RCC 7860 (cell line): Measurements from ENCODE around the gene MAP2.
A peak's percentile ranks its signal among the peaks of the same experiment; 100 is the strongest.

Experiments used
- DNase-seq: peaks from one replicate; pipeline ENCODE4 v3.0.0-alpha.2; 2015; ENCODE audit warnings: low spot score
- FAIRE-seq: peaks from 2 replicates; lab custom pipeline; 2012; peaks lifted over from hg19 to GRCh38; lab: Jason Lieb, UNC

MAP2 gene, protein sequence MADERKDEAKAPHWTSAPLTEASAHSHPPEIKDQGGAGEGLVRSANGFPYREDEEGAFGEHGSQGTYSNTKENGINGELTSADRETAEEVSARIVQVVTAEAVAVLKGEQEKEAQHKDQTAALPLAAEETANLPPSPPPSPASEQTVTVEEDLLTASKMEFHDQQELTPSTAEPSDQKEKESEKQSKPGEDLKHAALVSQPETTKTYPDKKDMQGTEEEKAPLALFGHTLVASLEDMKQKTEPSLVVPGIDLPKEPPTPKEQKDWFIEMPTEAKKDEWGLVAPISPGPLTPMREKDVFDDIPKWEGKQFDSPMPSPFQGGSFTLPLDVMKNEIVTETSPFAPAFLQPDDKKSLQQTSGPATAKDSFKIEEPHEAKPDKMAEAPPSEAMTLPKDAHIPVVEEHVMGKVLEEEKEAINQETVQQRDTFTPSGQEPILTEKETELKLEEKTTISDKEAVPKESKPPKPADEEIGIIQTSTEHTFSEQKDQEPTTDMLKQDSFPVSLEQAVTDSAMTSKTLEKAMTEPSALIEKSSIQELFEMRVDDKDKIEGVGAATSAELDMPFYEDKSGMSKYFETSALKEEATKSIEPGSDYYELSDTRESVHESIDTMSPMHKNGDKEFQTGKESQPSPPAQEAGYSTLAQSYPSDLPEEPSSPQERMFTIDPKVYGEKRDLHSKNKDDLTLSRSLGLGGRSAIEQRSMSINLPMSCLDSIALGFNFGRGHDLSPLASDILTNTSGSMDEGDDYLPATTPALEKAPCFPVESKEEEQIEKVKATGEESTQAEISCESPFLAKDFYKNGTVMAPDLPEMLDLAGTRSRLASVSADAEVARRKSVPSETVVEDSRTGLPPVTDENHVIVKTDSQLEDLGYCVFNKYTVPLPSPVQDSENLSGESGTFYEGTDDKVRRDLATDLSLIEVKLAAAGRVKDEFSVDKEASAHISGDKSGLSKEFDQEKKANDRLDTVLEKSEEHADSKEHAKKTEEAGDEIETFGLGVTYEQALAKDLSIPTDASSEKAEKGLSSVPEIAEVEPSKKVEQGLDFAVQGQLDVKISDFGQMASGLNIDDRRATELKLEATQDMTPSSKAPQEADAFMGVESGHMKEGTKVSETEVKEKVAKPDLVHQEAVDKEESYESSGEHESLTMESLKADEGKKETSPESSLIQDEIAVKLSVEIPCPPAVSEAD (N-terminal part only)

DNA sequence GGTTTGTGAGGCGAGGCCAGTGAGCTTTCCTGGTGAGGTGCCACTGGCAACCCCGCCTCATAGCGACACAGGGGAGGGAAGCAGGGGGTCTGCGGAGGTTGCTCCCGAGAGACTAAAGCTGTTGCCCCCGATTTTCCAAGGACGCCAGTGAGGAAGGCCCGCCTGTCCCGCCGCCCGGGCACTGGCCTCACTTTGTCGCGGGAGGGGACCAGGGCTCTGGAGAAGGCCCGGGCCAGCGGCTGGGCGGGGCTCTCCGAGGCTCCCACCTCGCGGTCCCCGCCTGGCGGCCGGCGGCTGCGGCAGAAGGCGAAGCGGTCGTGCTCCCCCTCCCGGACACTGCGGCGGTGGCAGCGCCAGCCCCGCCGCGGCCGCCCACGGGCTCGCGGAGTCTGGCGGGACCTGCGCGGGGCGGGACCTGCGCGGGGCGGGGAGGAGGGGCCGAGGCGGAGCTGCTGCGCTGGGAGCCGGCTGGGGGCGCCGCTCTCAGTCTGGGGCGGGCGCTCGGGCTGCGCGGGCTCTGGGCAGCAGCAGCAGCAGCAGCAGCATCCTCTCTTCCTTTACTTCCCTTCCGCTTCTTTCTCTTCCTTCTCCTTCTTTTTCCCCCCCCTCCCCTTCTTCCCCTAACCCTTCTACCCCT, at the start of gene MAP2:
Gene MAP2 (plus strand): TSS at position 486 of the 637 bp plus-strand sequence. CDS start 229,124 bp downstream, outside the sequence.
- FAIRE-seq (no peak), DNase-seq (peak; percentile 61)

DNA sequence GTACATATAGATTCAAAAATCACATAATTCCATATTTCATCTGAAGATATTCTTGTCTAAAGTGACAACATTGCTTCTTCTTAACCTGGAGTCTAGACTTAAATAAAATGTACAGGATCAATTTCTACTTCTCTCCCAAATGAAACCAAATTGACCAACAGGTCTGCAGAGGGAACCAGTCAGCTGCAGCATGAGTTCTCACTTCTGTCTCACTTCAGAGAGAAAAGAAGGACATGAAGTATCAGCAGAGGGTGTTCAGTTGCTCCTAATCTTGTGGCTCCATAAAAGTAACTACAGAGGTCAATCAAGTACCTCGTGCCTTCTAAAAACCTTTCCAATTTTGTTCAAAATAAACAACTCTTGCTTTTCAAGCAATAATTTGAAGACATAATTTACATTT, 47.2 kb upstream of the MAP2 start:
- no peak for DNase-seq
- FAIRE-seq, result no peak

DNA sequence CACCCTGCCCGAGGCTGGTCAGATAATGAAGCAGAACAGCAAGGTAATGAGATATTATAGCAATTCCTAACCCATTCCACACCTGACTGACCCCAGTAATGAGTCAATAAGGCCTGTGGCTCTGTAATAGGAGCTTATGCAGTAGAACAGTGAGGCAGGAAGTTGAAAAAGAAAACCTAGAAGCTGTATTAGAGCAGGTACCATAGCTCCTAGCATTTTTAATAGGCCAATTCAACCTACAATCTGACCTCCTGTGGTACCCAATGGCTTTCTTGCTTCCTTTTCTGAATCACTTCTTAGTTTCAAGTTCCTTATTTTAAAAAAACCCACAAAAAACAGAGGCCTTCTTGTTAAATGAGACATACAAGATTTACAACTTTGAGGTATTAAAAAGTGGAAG, 43.6 kb upstream of the MAP2 start:
- FAIRE-seq (peak; percentile 94), DNase-seq (peak; percentile 75)

DNA sequence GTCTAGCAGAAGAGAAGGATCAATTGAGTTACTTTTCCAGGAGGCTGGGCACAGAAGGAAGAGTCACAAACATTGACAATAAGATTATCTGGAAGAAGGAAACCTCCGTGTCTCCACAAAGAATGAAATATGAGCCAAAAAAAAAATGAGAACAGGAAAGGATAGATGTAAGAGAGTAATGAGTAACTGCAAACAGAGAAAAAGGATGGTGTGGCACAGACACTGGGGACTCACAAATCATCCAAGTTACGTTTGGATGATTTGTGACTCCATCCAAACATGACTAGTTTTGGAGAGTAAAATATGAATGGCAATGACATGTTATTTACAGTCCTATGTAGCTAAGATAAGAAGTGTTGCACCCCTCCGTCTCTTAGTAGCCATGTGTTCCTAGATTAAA, 42.8 kb upstream of the MAP2 start:
- no peak for DNase-seq
- FAIRE-seq, result peak; percentile 57

DNA sequence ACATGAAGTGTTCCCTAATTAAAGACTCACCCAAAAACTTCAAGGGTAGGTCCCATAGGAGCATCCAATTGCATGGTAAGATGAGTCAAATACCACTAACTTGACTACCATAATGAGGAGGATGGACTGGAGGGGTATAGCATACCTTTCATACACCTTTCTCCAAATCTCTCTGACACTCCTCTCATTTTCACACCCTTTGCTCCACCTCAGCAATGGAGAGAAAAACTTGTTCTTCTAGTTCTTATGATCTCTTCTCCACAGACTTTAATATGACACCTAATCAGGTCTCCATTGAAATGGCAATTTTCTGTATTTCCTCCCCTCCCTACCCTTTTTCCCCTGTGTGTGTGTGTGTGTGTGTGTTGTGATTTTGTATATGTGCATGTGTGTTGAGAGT, 41.1 kb upstream of the MAP2 start:
- DNase-seq (no peak), FAIRE-seq (no peak)

DNA sequence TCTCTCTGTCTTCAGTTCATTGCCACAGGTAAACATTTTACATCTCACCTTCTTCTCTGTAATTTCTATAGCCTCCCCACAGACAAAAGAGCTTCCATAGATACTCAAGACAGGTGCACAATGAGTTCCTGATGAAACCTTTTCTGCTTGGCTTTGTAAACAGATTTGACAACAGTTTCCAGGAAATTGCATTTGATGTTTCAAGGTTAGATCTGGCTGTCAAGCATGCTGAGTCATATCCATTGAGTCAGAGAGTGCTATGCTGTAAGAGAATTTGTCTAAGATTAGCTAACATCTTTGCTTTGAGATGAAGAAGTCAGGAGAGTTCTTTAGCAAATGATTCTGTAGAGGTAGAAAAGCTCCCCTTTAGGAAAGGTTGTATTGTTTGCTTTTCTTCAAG, 40.6 kb upstream of the MAP2 start:
- peak; percentile 76 for DNase-seq
- peak; percentile 92 for FAIRE-seq

DNA sequence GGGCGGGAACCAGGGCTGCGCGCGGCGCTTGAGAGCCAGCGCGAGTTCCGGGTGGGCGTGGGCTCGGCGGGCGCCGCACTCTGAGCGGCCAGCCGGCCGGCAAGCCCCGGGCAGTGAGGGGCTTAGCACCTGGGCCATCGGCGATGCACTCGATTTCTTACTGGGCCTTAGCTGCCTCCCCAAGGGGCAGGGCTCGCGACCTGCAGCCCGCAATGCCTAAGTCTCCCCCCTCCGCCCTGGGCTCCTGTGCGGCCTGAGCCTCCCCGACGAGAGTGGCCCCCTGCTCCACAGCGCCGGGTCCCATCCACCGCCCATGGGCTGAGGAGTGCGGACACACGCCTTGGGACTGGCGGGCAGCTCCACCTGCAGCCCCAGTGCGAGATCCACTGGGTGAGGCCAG, 36.5 kb upstream of the MAP2 start:
- FAIRE-seq (no peak), DNase-seq (no peak)

DNA sequence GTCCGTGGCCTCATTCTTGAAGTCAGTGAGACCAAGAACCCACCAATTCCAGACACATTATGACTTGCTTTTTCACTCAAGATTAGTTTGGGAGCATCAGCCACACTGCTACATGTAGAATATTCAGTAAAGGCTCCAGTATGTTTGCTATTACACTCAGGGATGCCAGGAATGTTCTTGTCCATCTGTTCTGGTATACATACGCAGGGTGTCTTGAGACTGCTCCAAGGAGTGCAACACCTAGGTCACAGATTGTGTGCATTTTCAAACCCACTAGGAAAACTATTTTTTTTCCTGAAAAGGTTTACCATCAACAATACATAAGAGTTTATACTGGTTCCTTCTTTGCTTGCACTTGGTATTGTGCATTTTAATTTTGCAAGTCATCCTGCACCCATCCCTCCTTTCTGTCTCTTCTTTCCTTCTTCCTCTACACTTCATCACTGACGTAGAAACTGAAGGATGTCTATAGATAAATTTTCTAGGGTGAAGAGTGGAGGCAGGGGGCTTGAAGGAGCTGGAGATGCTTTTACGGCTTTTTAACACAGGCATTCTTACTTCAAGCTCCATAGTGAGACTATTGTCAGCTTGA, 35.3 kb upstream of the MAP2 start:
- no peak for DNase-seq

DNA sequence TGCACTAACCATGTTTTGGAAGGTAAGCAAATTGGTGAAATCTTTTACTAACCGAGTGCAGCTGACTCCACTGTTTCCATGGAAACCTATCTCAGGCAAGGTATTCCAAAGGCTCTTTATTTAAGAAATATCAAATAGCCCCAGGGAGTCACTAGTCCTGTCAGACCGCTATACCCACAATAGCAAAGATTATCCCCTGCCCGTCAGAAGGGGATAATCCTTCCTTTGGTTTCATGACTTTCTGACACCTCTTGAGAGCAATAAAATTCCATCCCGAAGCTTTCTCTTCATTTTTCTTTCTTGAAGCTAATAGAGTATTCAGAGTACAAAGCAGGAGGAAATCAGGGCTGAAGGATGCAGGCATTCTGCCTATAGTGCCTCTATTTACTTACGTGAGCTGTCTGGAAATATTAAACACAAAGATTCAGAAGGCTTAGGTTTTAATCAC, 34.7 kb upstream of the MAP2 start:
- DNase-seq (no peak), FAIRE-seq (no peak)

More for the DNA sequence above, 35.3 kb upstream of the MAP2 start:
- no peak for FAIRE-seq

DNA sequence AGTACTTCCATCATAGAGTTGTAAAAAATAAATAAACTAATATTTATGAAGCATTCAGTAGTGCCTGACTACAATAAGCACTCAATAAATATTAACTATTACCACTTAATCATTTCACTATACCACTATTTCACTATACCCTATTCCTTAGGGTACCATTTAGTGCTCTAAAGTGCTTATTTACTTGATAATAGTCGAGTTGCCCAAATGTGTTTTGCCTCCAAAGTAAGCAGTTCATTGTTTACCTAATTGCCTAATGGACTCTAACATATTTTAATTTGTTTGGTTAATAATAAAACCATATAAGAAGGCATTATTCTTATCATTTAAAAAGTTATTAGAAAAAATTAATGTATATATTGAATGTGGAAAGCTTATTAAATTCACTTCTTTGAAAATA, 33.0 kb upstream of the MAP2 start:
- DNase-seq, result no peak
- peak; percentile 14 for FAIRE-seq

DNA sequence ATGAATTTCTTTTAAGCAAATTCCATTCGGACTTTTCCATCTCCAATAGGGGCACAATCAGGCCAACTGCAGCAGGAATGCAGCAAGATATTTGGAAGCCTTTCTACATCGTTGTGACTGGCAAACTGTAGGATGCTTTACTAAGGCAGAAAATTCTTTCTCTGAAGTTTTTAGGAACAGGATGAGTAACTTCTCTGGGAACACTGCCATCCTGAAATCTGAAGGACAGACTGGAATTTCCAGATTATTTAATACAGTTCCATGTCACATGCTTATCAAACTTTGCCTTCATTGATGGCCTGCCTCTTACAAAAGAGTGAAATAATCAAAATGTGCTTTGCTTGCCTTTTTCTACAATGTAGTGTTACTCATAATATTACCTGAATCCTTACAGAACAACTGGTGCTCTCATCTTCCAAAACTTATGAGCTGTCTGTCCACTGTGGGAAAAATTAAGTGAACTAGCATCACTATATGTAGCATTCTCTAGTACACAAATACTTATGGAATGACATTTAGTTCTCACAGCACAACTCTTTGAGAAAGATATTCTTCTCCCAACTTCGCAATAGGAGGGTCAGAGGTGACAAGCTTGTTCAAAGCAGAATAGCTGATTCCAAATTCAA, 32.0 kb upstream of the MAP2 start:
- peak; percentile 65 for FAIRE-seq
- DNase-seq, result peak; percentile 36

DNA sequence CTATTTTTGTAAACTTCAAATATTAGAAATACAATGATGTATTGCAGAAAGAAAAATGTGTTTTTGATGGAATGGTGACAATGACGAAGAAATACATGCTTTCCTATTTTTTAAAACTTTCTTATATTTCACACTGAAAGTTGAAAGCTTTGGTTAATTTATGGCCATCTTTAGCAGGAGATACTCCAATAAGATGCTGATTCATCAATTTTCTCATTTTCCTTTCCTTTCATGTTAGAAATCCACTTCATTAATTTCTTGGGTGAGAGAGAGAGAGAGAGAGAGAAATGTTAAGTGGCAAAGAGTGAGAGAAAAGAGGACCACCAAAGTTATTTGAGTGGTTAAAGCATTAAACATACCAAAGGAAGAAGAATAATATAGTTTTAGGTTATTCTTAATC, 28.6 kb upstream of the MAP2 start:
- FAIRE-seq, result no peak
- DNase-seq, result no peak

DNA sequence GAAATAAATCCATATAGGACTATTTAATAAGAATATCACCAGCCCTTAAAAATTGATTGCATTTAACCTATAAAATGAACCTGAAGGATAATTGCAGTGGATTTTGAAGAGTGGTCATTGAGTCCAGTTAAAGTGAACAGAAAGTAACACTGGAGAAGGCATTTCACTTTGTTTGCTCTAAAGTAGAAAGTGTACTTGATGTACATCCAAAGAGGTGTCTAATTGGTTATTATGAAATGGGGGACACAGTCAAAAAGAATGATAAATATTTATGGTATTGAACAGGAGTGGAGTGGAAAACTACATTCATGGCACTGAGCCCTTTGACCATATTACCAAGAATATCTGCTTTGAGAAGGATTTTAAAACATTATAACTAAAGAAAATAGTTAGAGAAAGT, 28.2 kb upstream of the MAP2 start:
- FAIRE-seq (no peak), DNase-seq (no peak)

DNA sequence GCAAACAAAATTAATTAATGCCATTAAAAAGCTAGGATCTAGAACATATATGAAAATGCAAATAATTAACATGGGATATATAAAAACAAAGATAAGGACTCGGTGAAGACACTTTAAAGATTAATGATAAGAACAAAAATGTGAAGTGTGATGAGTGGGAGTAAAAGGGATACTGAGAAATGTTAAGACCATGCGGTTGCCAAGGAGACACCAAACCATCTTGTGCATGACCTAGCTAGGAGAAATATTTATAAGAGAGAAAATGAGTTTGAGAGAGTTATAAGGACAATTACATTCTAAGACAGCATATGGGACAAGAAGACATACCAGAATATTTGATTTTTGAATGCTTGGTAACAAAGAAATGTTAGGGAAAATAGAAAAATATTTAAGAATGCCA, 25.4 kb upstream of the MAP2 start:
- DNase-seq (no peak), FAIRE-seq (no peak)

DNA sequence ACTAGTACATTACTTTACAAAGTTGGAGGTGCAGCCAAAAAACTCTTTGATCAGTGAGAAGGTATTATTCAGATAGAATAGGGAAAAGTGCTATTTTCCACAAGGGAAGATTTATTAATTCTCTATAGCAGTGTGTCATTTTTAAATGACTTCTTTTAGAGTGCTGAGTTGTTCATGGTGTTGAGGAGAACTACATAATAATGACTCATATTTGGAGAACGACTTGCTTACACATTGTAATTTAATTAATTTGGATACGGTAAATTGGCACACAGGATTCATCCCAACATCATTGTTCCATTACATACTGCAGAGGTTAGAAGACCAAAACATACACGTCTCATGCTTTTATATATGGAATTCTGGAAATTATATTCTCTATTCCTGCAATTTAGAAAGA, 22.1 kb upstream of the MAP2 start:
- FAIRE-seq, result no peak
- DNase-seq, result no peak

DNA sequence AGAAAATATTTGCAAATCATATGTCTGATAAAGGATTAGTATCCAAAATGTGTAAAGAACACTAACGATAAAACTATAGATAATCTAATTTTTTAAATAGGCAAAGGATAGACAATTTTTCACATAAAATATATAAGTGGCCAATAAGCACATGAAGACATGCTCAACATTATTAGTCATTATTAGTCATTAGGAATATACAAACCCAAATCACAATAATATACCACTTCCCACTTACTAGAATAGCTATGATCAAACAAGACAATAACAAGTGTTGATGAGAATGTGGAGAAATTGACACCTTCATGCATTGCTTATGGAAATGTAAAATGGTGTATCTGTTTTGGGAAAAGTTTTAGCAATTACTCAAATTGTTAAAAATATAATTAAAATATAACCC, 12.6 kb upstream of the MAP2 start:
- DNase-seq, result no peak
- peak; percentile 57 for FAIRE-seq

DNA sequence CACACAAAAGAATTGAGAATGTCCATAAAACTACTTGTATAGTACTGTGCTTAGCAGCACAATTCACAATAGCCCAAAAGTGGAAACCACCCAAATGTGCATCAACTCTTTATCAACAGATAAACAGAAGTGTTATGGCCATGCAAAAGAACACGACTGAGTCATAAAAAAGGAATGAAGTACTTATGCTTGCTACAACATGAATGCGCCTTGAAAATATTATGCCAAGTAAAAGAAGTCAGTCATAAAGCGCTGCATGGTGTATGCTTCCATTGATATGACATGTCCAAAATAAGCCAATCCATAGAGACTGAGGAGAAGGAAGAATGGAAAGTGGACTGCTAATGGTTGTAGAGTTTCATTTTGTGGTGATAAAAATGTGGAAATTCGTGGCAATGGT, 12.1 kb upstream of the MAP2 start:
- FAIRE-seq (no peak), DNase-seq (no peak)

DNA sequence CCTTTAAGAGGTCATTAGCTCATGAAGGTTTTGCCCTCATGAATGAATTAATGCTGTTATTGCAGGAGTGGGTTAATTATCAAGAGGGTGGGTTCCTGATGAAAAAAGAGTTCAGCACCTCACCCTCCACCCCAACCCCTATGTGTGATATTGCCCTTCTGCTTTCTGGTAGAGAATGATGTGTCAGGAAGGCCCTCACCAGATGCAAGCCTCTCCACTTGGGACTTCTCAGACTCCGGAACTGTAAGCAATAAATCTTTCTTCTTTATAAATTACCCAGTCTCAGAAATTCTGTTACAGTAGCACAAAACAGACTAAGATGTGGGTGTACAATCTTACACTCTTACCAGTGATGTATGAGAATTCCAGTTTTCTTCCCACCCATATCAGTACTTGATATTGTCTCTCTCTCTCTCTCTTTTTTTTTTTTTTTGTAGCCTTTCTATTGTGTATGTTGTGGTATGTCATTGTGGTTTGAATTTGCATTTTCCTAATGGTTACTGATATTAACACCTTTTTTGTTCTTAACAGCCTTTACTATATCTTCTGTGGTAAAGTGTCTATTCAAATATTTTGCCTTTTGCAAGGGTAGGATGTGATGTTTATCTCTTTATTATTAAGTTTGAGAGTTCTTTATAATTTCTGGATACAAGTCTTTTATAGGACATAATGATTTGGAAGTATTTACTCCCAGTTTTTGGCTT, 10.4 kb upstream of the MAP2 start:
- FAIRE-seq (no peak), DNase-seq (no peak)

DNA sequence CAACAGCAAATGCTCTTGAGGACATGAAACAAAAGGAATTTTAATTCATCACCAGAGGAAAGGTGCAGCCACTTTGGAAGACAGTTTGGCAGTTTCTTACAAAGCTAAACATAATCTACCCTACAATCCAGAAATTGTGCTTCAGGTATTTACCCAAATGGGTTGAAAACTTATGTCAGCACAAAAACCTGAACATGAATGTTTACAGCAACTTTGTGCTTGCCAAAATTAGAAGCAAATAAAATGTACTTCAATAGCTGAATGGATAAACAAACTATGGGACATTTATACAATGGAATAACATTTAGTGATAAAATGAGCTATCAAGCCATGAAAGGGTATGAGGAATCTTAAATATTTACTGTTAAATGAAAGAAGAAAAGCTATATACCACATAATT, 6.9 kb upstream of the MAP2 start:
- no peak for DNase-seq
- FAIRE-seq, result no peak
